ENCODE data around the gene RPRD1A.
"Not testable (repeated sequence)": the region's sequence is repeated elsewhere in the genome, so short reads cannot be mapped to it uniquely, and the experiment has no call there.

RPRD1A gene

DNA sequence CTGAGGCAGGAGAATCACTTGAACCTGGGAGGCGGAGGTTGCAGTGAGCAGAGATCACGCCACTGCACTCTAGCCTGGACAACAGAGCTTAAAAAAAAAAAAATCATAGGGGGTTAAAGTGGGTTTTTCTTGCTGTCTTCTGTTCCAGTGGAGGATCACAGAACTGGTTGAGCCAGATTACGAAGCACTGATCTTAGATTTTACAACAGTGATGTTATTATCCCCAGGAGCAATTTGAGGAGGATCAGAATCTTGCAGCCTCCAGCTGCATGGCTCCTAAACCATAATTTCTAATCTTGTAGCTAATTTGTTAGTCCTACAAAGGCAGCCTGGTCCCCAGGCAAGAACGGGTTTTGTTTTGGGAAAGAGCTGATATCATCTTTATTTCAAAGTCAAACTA lies 99.5 kb downstream of the RPRD1A start:
- DNase-seq (ENCODE audit: low spot score): not testable (repeated sequence)

- no peak for DNase-seq (ENCODE audit: low spot score)
Observed at GRCh38 chr18:35964319-35964718, 103.0 kb downstream of the RPRD1A start.

DNA sequence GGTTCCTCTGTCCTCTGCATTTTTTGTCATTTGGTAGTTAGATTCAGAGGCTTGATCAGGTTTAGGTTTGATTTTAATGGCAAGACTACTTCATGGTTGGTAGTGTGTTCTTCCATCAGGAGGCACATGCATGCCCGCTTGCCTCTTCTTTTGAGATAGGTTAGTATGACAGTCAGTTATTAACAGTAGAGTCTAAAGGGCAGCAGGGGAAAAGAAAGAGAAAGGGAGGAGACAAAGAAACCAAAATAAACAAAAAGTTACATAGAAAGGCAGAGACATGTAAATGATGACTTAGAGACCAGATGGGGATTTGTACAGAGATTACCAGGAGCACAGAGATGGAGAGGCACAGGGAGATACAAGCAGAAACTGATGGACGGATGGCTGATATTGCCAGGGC lies 105.0 kb downstream of the RPRD1A start:
- no peak for DNase-seq (ENCODE audit: low spot score)

DNA sequence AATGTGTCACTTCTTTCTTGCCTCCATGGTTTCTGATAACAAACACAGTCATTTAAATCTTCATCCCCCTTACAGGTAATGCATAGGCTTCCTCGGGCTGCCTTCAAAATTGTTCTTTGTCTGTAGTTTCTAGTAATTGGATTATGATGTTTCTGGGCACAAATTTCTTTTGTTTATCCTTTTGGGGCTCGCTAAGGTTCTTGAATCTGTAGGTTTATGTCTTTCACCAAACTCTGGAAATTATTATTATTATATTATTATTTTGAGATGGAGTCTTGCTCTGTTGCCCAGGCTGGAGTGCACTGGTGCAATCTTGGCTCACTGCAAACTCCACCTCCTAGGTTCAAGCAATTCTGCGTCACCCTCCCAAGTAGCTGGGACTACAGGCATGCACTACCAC lies 111.1 kb downstream of the RPRD1A start:
- DNase-seq (ENCODE audit: low spot score): no peak

DNA sequence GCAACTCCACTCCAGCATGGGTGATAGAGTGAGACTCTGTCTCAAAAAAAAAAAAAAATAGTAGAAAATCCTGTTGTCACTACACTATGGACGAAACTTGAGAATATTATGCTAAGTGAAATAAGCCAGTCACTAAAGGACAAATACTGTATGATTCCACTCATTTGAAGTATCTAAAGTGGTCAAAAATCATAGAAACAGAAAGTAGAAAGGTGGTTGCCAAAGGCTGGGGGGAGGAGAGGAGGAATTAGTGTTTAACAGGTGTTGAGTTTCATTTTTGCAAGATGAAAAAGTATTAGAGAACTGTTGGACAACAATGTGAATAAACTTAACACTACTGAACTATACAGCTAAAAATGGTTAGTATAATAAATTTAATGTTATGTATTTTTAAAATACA lies 113.7 kb downstream of the RPRD1A start:
- DNase-seq (ENCODE audit: low spot score): no peak

- DNase-seq (ENCODE audit: low spot score): no peak
Observed at GRCh38 chr18:35950628-35950982, 116.8 kb downstream of the RPRD1A start.

DNA sequence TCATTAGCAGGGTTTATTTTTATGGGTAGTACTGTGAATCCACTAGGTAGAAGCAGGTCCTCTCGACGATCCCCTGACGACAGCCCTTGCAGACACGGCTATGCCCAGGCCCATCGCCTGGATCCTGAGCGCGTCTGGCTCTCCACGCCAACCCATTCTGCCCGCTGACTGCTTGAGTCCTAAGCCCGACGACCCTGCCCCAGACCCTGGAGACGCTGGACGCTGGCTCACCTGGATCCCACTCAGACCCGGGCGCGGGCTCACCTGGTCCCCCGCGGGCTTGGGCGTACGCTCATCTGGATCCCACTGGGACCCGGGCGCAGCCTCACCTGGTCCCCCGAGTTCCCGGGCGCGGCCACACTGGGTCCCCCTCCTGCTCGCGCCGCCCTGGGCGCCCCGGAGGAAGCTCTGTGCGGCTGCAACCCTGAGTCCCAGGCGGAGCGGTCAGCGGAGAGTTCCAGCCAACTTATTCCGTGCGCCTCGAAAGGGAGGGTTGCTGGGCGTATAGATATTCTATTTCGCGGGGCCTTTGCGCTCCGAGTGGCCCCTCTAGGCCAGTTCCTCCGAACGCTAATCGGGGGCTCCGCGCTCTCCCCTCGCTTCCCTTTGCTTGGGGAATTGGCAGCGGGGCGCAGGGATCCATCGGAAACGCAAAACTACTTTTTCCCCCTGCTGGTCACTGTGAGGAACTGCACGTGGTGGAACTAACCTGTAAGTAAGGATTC lies 117.3 kb downstream of the RPRD1A start:
- peak; percentile 87 for DNase-seq (ENCODE audit: low spot score)

DNA sequence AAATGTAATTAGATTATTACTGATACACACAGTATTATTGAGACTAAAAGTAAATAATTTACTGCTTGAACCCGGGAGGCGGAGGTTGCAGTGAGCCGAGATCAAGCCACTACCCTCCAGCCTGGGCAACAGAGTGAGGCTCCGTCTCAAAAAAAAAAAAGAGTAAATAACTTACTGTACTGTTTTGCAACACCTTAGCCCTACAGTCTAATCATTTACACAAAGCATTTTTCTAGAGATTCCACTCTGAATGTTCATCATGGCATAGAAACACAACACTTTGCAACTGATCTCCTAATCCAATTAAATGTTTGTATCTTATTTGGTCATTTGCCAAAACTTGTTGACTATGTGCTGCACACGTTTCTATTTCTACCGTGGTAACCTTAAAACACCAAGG lies 118.3 kb downstream of the RPRD1A start:
- no peak for DNase-seq (ENCODE audit: low spot score)

DNA sequence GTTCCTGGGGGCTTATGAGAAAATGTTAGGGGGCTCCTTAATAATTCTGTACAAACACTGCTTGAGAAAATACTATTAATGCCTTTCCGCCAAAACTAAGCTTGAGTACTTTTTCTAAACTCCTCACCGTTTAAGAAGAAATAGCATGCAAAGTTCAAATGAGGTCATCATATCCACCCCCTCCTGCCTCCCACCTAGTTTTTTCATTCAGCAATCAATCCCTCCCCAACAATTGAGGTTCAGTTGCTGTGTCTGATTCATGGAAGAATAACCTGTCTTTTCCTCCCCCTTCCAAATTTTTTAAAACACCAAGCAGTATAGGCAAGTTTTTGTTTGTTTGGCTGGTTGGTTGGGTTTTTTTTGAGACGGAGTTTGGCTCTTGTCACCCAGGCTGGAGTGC lies 119.3 kb downstream of the RPRD1A start:
- DNase-seq (ENCODE audit: low spot score): no peak

DNA sequence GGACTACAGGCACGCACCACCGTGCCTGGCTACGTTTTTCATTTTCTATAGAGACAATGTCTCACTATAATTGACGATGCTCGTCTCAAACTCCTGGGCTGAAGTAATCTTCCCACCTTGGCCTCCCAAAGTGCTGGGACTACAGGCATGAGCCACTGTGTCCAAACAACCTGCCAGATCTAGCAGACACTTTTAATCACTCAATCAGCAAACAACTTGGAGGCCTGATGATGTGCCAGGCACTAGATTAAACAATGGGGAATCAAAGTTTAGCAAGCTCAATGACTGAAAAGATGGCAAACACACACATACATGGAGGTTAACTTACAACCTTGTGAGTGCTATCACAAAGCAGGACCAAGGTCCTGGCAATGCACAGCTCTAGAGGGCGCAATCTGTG lies 124.7 kb downstream of the RPRD1A start:
- no peak for DNase-seq (ENCODE audit: low spot score)

DNA sequence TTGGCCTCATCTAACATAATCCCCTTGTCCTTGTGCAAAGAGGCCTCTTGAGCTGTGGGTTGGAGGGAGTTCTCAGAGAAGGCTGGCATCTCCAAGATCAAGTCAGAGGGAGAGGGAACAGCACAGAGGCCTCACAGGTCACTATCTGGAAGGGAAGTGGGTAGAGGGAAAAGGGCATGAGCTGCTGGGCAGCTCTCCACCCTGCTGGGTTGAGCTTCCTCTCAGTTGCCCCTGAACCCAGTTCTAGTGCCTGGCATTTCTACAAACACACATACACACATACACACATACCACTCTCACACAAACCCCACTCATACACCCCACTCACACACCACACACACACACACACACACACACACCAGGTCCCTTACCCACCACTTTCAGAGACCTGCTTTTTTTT lies 125.2 kb downstream of the RPRD1A start:
- DNase-seq (ENCODE audit: low spot score): no peak

DNA sequence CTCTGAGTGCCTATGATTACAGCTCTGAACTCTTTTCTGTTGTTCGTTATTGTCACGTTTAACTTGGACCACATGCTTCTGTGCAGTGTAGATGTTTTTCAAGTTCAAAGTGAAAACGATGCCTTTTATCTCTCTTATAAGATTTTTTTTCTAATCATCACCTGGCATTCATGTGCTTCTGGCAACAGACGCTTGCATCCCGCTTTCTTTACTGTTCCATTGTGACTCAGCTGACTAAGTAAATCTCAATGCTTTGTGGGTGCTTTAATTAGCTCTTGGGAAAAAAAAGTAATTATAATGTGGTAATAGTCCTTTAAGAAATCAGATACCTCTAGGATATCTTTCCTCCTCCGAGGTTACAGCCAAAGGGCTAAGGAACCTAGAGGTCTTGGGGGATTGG lies 126.1 kb downstream of the RPRD1A start:
- no peak for DNase-seq (ENCODE audit: low spot score)

All from D341Med (cell line).